SK-N-SH (cell line): ENCODE measurements around the gene COL8A2.

Experiments used
- GATA2 ChIP-seq: sonication (generic); formaldehyde crosslinking; IDR thresholded peaks from 2 replicates; pipeline ENCODE4 v1.5.0; 2020; ENCODE audit warnings: mild to moderate bottlenecking, missing genetic modification reagents
- NFIC ChIP-seq: IDR thresholded peaks from 2 replicates; pipeline ENCODE4 v1.4.0; 2012; ENCODE audit warnings: borderline replicate concordance

DNA sequence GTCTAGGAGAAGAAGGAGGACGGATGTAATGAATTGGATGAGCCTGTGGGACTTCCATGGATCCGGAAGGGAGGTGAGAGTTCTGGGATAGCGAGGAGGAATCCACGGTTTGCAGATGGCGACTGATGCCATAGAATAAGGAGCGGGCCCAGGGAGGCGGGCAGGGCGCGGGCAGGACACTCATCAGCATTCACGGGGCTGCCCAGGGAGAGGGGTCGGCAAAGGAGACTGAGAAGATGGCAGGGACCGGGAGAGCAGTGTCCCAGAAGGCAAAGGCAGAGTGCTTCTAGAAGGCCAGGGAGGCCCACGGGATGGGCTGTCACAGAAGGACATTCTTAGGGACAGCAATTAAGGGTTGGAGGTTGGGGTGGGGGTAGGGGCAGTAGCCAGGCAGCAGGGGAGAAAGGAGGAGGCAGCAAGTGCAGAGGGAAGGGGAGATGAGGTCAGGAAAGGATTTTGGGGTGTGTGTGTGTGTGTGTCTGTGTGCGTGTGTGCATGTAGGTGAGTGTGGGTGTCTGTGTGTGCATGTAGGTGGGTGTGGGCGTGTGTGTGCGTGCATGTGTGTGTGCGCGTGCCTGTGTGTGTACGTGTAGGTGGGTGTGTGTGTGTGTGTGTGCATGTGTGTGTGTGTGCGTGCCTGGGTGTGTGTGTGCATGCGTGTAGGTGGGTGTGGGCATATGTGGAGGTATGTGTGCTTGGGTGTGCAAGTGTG, 1.1 kb upstream of the COL8A2 start:
- TF ChIP-seq NFIC (no peak), GATA2 (CRISPR knock-in tag) (no peak)
